DOHH2 (cell line): Measurements from ENCODE around the gene PPP6R3.
"Not testable (repeated sequence)": the region's sequence is repeated elsewhere in the genome, so short reads cannot be mapped to it uniquely, and the experiment has no call there.

Source experiments
- H3F3A ChIP-seq: fragments of 200-600 bp; sonication (generic), shearing (Covaris generic); 2 replicates; pipeline ENCODE4 v1.6.0; 2016; ENCODE audit warnings: antibody characterized with exemption, mild to moderate bottlenecking; ENCODE audit not compliant: control insufficient read depth, insufficient read depth
- H3K27ac ChIP-seq: fragments of 200-600 bp; sonication (generic); 2 replicates; pipeline ENCODE4 v1.5.1; 2014; ENCODE audit warnings: low read depth, mild to moderate bottlenecking, low read length, moderate library complexity
- H3K27me3 ChIP-seq: fragments of 200-600 bp; sonication (generic); 2 replicates; pipeline ENCODE4 v1.6.1; 2014; ENCODE audit warnings: mild to moderate bottlenecking, low read length, mixed read lengths; ENCODE audit not compliant: control insufficient read depth
- H3K36me3 ChIP-seq: fragments of 200-600 bp; sonication (generic); 2 replicates; pipeline ENCODE4 v1.6.1; 2014; ENCODE audit warnings: mild to moderate bottlenecking, low read length, moderate library complexity, mixed read lengths; ENCODE audit not compliant: control insufficient read depth
- H3K4me1 ChIP-seq: fragments of 200-600 bp; sonication (generic); 2 replicates; pipeline ENCODE4 v1.6.1; 2014; ENCODE audit warnings: mild to moderate bottlenecking, low read length, mixed read lengths; ENCODE audit not compliant: control insufficient read depth
- H3K4me2 ChIP-seq: fragments of 200-600 bp; sonication (generic); 2 replicates; pipeline ENCODE4 v1.6.0; 2014; ENCODE audit warnings: mild to moderate bottlenecking, low read length, moderate library complexity
- H3K4me3 ChIP-seq: fragments of 200-600 bp; sonication (generic); 2 replicates; pipeline ENCODE4 v1.5.1; 2014; ENCODE audit warnings: mild to moderate bottlenecking, low read length, mixed read lengths
- H3K79me2 ChIP-seq: fragments of 200-600 bp; sonication (generic); 2 replicates; pipeline ENCODE4 v1.6.1; 2014; ENCODE audit warnings: mild to moderate bottlenecking, low read length, mixed read lengths; ENCODE audit not compliant: control insufficient read depth
- H3K9me2 ChIP-seq: fragments of 200-600 bp; sonication (generic); replicated peaks from 2 replicates; pipeline ENCODE4 v1.6.1; 2014; ENCODE audit warnings: mild to moderate bottlenecking, low read length, mixed read lengths; ENCODE audit not compliant: control insufficient read depth
- H3K9me3 ChIP-seq: fragments of 200-600 bp; sonication (generic); 2 replicates; pipeline ENCODE4 v1.6.1; 2014; ENCODE audit warnings: antibody characterized with exemption, low read length, mixed read lengths; ENCODE audit not compliant: control insufficient read depth, insufficient read depth
- H4K20me1 ChIP-seq: fragments of 200-600 bp; sonication (generic); 2 replicates; pipeline ENCODE4 v1.6.0; 2014; ENCODE audit warnings: low read depth, mild to moderate bottlenecking, antibody characterized with exemption, low read length, moderate library complexity; ENCODE audit not compliant: control insufficient read depth, insufficient read depth
- EZH2phosphoT487 ChIP-seq: fragments of 200-600 bp; sonication (generic); IDR thresholded peaks from 2 replicates; pipeline ENCODE4 v1.6.1; 2017; ENCODE audit warnings: borderline replicate concordance, mild to moderate bottlenecking, antibody characterized with exemption, low read length, moderate library complexity, mixed read lengths
- TF ChIP-seq, protein P1 (sequence below): fragments of 200-600 bp; sonication (generic); IDR thresholded peaks from one replicate; pipeline ENCODE4 v1.5.1; 2014; ENCODE audit warnings: antibody characterized with exemption, mild to moderate bottlenecking, low read depth, low read length; ENCODE audit not compliant: poor library complexity, severe bottlenecking

PPP6R3 gene

DNA sequence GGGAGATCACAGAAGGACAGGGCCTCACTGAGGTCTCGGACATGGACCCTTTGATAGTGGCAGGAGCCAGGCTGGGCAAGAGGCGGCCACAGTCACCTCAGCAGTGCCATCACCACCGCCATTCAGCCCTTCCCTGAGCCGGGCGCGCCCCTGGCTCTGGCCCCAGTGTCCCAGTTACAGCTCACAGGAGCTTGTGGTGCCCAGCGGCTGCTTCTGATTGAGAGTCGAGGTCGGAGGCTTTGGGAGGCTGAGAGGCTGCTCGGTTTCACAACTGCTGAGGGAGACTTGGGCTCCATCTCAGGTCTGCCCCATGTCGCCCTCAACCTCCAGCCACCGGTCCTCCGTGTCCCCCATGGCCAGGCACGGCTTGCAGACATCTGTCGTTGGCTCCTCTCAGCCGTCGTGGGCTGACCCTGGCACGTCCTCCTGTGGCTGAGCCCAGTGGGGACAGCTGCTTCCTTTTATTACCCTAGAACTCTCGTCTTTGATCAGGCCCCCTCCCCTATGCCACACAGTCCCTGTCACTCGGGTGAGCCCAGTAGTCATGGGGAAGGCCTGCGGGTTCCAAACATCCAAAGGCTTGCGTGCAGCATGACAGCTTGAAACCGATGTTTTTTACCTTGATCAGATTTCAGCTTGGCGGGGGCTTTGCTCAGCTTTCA lies 28.4 kb upstream of the PPP6R3 start:
- Histone ChIP-seq H4K20me1 (no peaks in the 10 kb centered on the region), H3F3A (no peaks in the 10 kb centered on the region), H3K4me2 (no peak overlapping the region), H3K36me3 (peaks cover 7% of the 10 kb centered on the region; the same call in 1 of the 2 replicates), H3K4me1 (no peaks in the 10 kb centered on the region), H3K4me3 (no peak overlapping the region), H3K27me3 (no peaks in the 10 kb centered on the region), H3K27ac (no peak overlapping the region), H3K79me2 (no peaks in the 10 kb centered on the region), H3K9me3 (peaks cover 6% of the 10 kb centered on the region), H3K9me2 (no peaks in the 10 kb centered on the region)
- TF ChIP-seq, protein P1, sequence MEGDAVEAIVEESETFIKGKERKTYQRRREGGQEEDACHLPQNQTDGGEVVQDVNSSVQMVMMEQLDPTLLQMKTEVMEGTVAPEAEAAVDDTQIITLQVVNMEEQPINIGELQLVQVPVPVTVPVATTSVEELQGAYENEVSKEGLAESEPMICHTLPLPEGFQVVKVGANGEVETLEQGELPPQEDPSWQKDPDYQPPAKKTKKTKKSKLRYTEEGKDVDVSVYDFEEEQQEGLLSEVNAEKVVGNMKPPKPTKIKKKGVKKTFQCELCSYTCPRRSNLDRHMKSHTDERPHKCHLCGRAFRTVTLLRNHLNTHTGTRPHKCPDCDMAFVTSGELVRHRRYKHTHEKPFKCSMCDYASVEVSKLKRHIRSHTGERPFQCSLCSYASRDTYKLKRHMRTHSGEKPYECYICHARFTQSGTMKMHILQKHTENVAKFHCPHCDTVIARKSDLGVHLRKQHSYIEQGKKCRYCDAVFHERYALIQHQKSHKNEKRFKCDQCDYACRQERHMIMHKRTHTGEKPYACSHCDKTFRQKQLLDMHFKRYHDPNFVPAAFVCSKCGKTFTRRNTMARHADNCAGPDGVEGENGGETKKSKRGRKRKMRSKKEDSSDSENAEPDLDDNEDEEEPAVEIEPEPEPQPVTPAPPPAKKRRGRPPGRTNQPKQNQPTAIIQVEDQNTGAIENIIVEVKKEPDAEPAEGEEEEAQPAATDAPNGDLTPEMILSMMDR: no peak
- no peak for TF ChIP-seq EZH2phosphoT487

DNA sequence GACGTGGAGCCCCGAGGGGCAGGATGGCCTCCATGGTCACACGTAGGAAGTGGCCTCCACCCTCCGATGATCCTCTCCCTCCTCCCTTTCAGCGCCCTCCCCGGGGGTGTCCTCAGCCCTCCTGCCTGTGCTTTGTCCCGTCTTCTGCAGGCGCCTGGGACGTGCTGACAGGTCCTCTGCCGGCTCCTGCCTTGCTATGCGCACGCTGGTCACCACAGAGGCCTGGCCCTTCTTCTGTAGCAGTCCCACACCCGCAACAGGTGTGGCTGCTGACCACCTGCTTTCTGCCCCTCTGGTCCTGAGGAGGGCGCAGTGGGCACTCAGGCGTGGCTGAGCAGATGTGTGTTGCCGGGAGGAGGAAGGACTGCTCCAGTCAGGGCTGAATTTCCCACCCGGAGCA lies 27.7 kb upstream of the PPP6R3 start:
- Histone ChIP-seq H3K27me3 (no peaks in the 10 kb centered on the region), H4K20me1 (no peaks in the 10 kb centered on the region), H3K4me2 (no peak overlapping the region), H3K9me2 (no peaks in the 10 kb centered on the region), H3K9me3 (peaks cover 6% of the 10 kb centered on the region), H3K36me3 (peaks cover 7% of the 10 kb centered on the region; the same call in 1 of the 2 replicates), H3K4me1 (no peaks in the 10 kb centered on the region), H3K27ac (no peak overlapping the region), H3K79me2 (no peaks in the 10 kb centered on the region), H3K4me3 (no peak overlapping the region), H3F3A (no peaks in the 10 kb centered on the region)
- TF ChIP-seq, protein P1: no peak
- no peak for TF ChIP-seq EZH2phosphoT487

DNA sequence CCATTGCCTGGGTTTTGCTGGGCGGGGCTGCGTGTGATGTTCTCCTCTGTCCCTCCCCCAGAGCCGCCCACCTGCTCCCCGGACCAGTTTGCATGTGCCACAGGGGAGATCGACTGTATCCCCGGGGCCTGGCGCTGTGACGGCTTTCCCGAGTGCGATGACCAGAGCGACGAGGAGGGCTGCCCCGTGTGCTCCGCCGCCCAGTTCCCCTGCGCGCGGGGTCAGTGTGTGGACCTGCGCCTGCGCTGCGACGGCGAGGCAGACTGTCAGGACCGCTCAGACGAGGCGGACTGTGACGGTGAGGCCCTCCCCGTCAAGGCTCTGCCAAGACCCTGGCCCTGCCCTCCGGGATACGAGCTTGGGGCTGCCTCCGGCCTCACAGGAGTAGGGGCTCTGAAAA lies 27.0 kb upstream of the PPP6R3 start:
- no peaks in the 10 kb centered on the region for H3K9me2 ChIP-seq
- H3K79me2 ChIP-seq: no peaks in the 10 kb centered on the region
- H3K27me3 ChIP-seq: no peaks in the 10 kb centered on the region
- no peaks in the 10 kb centered on the region for H4K20me1 ChIP-seq
- no peak for TF ChIP-seq EZH2phosphoT487
- TF ChIP-seq, protein P1: no peak
- no peak overlapping the region for H3K4me2 ChIP-seq
- H3K4me3 ChIP-seq: no peak overlapping the region
- peaks cover 7% of the 10 kb centered on the region; the same call in 1 of the 2 replicates for H3K36me3 ChIP-seq
- H3K9me3 ChIP-seq: peaks cover 6% of the 10 kb centered on the region
- no peaks in the 10 kb centered on the region for H3K4me1 ChIP-seq
- H3F3A ChIP-seq: no peaks in the 10 kb centered on the region
- no peak overlapping the region for H3K27ac ChIP-seq

DNA sequence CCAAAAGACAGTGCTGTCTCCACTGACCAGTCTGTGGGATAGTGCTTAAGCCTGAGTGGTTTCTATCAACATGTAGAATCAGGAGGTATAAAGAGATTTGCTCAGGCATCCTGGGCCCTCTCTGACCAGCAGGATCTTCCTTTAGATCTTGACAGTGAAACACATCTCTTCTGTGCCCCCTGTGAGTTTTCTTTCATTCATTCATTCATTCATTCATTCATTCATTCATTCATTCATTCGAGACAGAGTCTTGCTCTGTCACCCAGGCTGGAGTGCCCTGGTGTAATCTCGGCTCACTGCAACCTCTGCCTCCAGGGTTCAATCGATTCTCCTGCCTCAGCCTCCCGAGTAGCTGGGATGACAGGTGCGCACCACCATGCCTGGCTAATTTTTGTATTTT lies 26.4 kb upstream of the PPP6R3 start:
- H3K9me3 ChIP-seq, H3K4me1 ChIP-seq, H3K79me2 ChIP-seq, H3F3A ChIP-seq, H3K4me2 ChIP-seq, H3K27ac ChIP-seq, H3K4me3 ChIP-seq, H3K9me2 ChIP-seq, H4K20me1 ChIP-seq, H3K36me3 ChIP-seq, H3K27me3 ChIP-seq: not testable (repeated sequence)
